Esophagus muscularis mucosa (tissue), 3 donors: ENCODE measurements around the gene ADAR.

Source experiments
- CTCF ChIP-seq, 3 experiments: fragments of 200-600 bp in 2 of 3; fragments of 450-650 bp in 1 of 3; sonication (generic) in 2 of 3; IDR thresholded peaks; one replicate each; pipeline ENCODE4 v1.5.1; 2017 to 2019; ENCODE audit warnings: antibody characterized with exemption in 3 of 3, mild to moderate bottlenecking in 2 of 3, moderate library complexity in 1 of 3
- POLR2A ChIP-seq: fragments of 450-650 bp; IDR thresholded peaks from one replicate; pipeline ENCODE4 v1.6.1; 2017; ENCODE audit warnings: antibody characterized with exemption, moderate library complexity, mild to moderate bottlenecking, low read depth

DNA sequence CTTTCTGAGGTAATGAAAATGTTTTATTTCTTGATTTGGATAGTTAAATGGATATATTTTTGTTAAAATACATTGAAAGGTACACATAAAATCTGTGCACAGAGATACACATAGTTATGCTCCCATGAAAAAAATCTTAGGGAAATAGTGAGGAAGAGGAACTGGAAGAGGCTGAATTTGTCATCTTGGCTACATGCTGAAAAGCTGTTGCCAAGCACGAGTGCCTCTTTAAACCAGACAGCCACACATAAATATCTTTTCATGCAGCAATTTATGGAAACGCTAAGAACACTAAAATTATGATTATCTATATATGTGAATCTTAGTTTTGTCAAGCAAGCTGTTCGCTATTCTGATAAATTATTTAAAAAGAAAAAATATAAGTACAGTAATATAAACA is 12.8 kb upstream of the ADAR start:
- no peak for TF ChIP-seq CTCF (IDR thresholded peaks at IDR 0.05)
- TF ChIP-seq POLR2A = no peak
